Measurements from ENCODE around the gene SLC25A23.

DNA sequence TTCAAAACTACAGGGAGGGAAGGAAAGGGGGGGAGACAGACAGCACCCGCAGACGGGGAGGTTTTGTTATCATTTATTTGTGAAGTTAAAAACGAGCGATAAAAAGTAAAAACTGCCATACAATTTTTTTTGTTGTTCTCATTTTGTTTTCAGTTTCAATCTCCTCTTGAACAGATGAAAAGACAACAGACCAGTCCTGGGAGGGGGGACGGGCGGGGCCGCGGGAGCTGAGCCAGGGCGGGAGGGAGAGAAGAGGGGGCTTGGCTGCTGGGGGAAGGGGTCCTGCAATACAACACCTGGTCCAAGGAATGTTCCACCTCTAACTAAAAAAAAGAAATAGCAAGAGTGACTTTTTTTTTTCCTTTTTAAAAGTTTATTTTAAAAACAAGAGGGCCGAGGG is 46.3 kb downstream of the SLC25A23 start:
- TF ChIP-seq, protein P1, sequence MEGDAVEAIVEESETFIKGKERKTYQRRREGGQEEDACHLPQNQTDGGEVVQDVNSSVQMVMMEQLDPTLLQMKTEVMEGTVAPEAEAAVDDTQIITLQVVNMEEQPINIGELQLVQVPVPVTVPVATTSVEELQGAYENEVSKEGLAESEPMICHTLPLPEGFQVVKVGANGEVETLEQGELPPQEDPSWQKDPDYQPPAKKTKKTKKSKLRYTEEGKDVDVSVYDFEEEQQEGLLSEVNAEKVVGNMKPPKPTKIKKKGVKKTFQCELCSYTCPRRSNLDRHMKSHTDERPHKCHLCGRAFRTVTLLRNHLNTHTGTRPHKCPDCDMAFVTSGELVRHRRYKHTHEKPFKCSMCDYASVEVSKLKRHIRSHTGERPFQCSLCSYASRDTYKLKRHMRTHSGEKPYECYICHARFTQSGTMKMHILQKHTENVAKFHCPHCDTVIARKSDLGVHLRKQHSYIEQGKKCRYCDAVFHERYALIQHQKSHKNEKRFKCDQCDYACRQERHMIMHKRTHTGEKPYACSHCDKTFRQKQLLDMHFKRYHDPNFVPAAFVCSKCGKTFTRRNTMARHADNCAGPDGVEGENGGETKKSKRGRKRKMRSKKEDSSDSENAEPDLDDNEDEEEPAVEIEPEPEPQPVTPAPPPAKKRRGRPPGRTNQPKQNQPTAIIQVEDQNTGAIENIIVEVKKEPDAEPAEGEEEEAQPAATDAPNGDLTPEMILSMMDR (IDR thresholded peaks at IDR 0.05), result no peak
- TF ChIP-seq POLR2A (IDR thresholded peaks at IDR 0.05), result no peak

Measured in heart left ventricle (tissue), 13 donors.